Pancreas (tissue), 10 donors: ENCODE results near the gene VSNL1. TPM values are rescaled to one million over a fixed set of nuclear protein-coding genes. Genes with fewer than 3 reads are reported as not detected.

Source experiments
- ATAC-seq, 4 donors: fragments of 200-7000 bp; cut with Tn5 transposase; one replicate each; pipeline versions ENCODE4 v1.8.0 to v1.9.1; 2020; ENCODE audit warnings: mild to moderate bottlenecking in 4 of 4, moderate library complexity in 4 of 4
- DNase-seq, 6 donors: peaks; one replicate each; pipeline ENCODE4 v3.0.0-alpha.2; 2020
- FAIRE-seq: peaks from 2 replicates; lab custom pipeline; 2012; peaks lifted over from hg19 to GRCh38; lab: Jason Lieb, UNC
- H3K27ac ChIP-seq, 4 donors: fragments of 200-600 bp; sonication (generic); 1 replicate in 3 of 4; 2 replicates in 1 of 4; pipeline versions ENCODE4 v1.5.0 to v1.8.0; 2020
- H3K27me3 ChIP-seq, 4 donors: fragments of 200-600 bp; one replicate each; pipeline ENCODE4 v1.8.0; 2021
- H3K36me3 ChIP-seq, 3 donors: fragments of 200-600 bp; sonication (generic) in 1 of 3; one replicate each; pipeline versions ENCODE4 v1.5.0 to v1.8.0; 2020 to 2021
- H3K4me1 ChIP-seq, 3 donors: fragments of 200-600 bp; one replicate each; pipeline ENCODE4 v1.8.0; 2021
- H3K4me3 ChIP-seq, 4 donors: fragments of 200-600 bp; sonication (generic) in 2 of 4; one replicate each; pipeline versions ENCODE4 v1.5.0 to v1.8.0; 2020 to 2021
- H3K9me3 ChIP-seq, 4 donors: fragments of 200-600 bp; one replicate each; pipeline ENCODE4 v1.8.0; 2021
- CTCF ChIP-seq, 4 donors: fragments of 200-600 bp; sonication (generic) in 3 of 4; IDR thresholded peaks; one replicate each; pipeline versions ENCODE4 v1.5.0 to v1.8.0; 2021; ENCODE audit warnings: antibody characterized with exemption in 4 of 4
- WGBS, 2 donors: extraction: QIAGEN DNeasy Blood & Tissue Kit; methylation state at CpG; one replicate each; pipeline ENCODE4 v1.1.7; 2013; 5-methylcytosine and 5-hydroxymethylcytosine counted together
- intact Hi-C, 3 donors: fragments of 100-400 bp; cut with DNase I; formaldehyde crosslinking; loops; one replicate each; pipeline versions ENCODE4 v1.11.1 to v1.14.2; 2022
- polyA plus RNA-seq, 2 donors: library from polyadenylated mRNA; stranded (reverse); fragments of 200-250 nt; gene quantifications; one replicate each; pipeline ENCODE4 v1.2.3, GENCODE V29; 2013
- total RNA-seq, 6 donors: library from RNA; stranded (reverse); fragmentation: NEBNext Ultra II Directional in 4 of 6; extraction: Animal tissue kit (Norgen Biotek cat#: 25700) in 4 of 6; gene quantifications; one replicate each; pipeline versions ENCODE4 v1.2.1 to v1.2.4, GENCODE V29; 2021 to 2023
- donor health status: healthy with polysubstance abuse.
- donor health status: DM: no; HTN: no; CAD: no; lungs with moderate emphysema.
- donor health status: DM: no; HTN: no; CAD: no.
- donor health status: control.
- donor health status: control.
- donor health status: Bipolar disorder and iron deficiency.
- donor health status: DM: yes; HTN: yes; CAD: no.
- donor health status: DM: no; HTN: no; CAD: no.
- donor health status: DM: no; HTN: no; CAD: no.
- donor health status: DM: yes; HTN: yes; CAD: no.

VSNL1 gene
- total and polyA plus RNA-seq, 8 donors: 0.09 to 2.6 (median 0.56) TPM

DNA sequence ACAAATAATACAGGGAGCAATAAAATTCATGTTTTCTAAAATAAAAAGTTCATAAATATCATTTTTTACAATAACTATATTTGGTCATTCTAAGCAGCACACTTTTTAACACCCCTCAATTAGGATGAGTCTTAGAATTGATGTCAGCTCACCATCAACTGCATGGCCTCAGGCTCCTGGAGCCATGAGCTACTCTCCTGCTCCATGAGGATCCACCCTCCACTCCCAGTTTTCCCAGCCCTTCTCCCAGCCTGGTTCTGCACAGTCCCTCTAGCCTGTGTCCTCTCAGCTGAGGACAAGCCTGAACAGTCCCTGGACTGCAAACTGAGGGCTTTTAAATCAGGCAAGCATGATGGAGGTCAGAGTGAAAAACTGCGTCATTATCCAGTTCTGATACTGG lies 124.0 kb downstream of the VSNL1 start:
- intact Hi-C loops: no loop called here
- H3K9me3 ChIP-seq: no peaks in the 10 kb centered on the region
- no peak for FAIRE-seq
- no peaks in the 10 kb centered on the region for H3K4me1 ChIP-seq
- WGBS, 2 donors: 96 to 100% methylated on average over 1 of the region's 1 CpG
- no peak overlapping the region for H3K27ac ChIP-seq
- peaks cover 0 to 1% (median 0%) of the 10 kb centered on the region in 3 donors for H3K36me3 ChIP-seq
- ATAC-seq: no peak
- H3K27me3 ChIP-seq: no peaks in the 10 kb centered on the region
- DNase-seq: no peak
- no peak for TF ChIP-seq CTCF (IDR thresholded peaks at IDR 0.05)
- no peak overlapping the region for H3K4me3 ChIP-seq

DNA sequence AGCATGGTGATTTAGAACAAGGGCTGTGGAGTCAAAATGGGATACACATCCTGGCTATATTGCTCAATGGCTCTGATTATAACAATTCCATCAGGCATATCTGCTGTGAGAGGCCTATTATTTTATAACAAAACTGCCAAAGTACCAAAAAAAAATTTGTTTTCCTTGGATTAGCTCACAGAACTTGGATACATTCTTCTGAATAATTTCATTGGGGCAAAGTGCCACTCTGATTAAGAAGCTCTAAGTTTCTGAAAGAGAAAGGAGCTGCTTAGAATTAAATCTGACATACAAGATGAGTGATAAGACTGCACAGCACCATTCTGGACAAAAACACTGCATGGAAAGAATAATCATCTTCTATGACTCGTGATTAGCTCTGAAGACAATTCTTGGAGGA lies 127.4 kb downstream of the VSNL1 start:
- Histone ChIP-seq H3K36me3 (peaks cover 0 to 8% (median 0%) of the 10 kb centered on the region in 3 donors), H3K27ac (no peak overlapping the region), H3K27me3 (no peaks in the 10 kb centered on the region), H3K4me3 (no peak overlapping the region), H3K4me1 (no peaks in the 10 kb centered on the region), H3K9me3 (no peaks in the 10 kb centered on the region)
- 73 to 84% methylated on average over 1 of the region's 1 CpG for WGBS, 2 donors
- FAIRE-seq (no peak), ATAC-seq (no peak), DNase-seq (no peak)
- intact Hi-C loops: no loop called here
- TF ChIP-seq CTCF (IDR thresholded peaks at IDR 0.05): no peak

DNA sequence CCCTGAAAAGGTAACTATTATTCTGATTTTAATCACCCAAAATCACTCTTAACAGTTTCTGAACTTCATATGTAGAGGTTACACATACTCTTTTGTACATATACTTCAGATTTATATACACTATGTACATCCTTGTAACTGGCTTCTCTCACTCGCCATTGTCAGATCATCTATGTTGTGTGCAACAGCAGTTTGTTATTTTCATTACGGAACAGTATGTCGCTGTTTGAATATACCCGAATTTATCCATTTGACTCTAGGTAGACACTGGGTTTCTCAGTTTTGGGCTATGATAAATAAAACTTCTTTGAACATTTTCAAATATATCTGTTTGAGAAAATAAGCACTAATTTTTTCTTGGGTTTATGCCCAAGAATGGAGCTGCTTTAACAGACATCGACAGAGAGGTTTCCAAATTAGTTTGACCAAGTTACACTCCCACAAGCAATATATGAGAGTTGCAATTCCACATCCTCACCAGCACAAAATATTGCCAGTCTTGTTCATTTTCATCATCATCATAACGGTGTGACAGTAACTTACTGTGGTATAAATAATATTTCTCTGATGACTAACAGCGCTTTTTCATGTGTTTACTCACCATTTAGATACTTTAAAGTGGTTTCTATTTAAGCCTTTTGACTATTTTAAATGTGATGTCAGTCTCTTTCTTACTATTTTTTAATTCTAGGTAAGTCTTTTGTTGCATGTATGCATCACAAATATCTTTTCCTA lies 132.3 kb downstream of the VSNL1 start:
- FAIRE-seq: no peak
- Histone ChIP-seq H3K9me3 (no peaks in the 10 kb centered on the region), H3K27ac (no peak overlapping the region), H3K36me3 (peaks cover 0 to 8% (median 0%) of the 10 kb centered on the region in 3 donors), H3K4me1 (no peaks in the 10 kb centered on the region), H3K27me3 (no peaks in the 10 kb centered on the region), H3K4me3 (no peak overlapping the region)
- TF ChIP-seq CTCF (IDR thresholded peaks at IDR 0.05): no peak
- DNase-seq: no peak
- intact Hi-C loops: no loop called here
- ATAC-seq: no peak
- WGBS, 2 donors: 81 to 87% methylated on average over 7 of the region's 7 CpGs

- Histone ChIP-seq H3K4me3 (no peak overlapping the region), H3K27me3 (no peaks in the 10 kb centered on the region), H3K4me1 (no peaks in the 10 kb centered on the region), H3K9me3 (no peaks in the 10 kb centered on the region), H3K27ac (no peak overlapping the region), H3K36me3 (peaks cover 0 to 4% (median 0%) of the 10 kb centered on the region in 3 donors)
- no peak for FAIRE-seq
- no peak for TF ChIP-seq CTCF (IDR thresholded peaks at IDR 0.05)
- ATAC-seq: no peak
- intact Hi-C loops: no loop called here
- DNase-seq: no peak
Observed at GRCh38 chr2:17674817-17675216, 134.3 kb downstream of the VSNL1 start.

DNA sequence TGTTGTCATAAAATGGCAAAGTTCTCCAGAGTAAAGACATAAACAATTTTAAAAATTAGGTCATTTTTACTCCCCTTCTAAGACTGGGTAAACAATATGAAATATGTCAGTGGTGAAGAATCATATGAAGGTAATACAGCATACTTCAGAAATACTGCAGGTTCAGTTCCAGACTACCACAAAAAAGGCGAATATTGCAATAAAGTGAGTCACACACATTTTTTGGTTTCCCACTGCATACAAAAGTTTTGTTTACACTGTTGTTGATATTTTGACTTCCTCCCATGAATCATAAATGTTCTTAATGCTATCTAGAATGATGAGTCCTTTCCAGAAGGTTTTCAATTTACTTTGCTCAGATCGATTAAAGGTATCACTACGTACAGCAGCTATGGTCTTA lies 139.6 kb downstream of the VSNL1 start:
- no peak overlapping the region for H3K27ac ChIP-seq
- peaks cover 0 to 5% (median 0%) of the 10 kb centered on the region in 3 donors for H3K36me3 ChIP-seq
- no peaks in the 10 kb centered on the region for H3K27me3 ChIP-seq
- FAIRE-seq (peak; percentile 17), ATAC-seq (no peak), DNase-seq (no peak)
- intact Hi-C loops: no loop called here
- H3K4me1 ChIP-seq: no peaks in the 10 kb centered on the region
- no peak for TF ChIP-seq CTCF (IDR thresholded peaks at IDR 0.05)
- 96 to 99% methylated on average over 3 of the region's 3 CpGs for WGBS, 2 donors
- H3K9me3 ChIP-seq: no peaks in the 10 kb centered on the region
- H3K4me3 ChIP-seq: no peak overlapping the region
